Endothelial cell of umbilical vein (primary cell): ENCODE data around the gene COL26A1. TPM values are rescaled to one million over a fixed set of nuclear protein-coding genes. Genes with fewer than 3 reads are reported as not detected.

Experiments used
- BruUV-seq: library from RNA; stranded (reverse); fragments of 400-500 nt; replicated peaks from 2 replicates; lab custom pipeline; 2021; lab: Mats Ljungman, UMichigan
- CTCF ChIA-PET: fragments of 300-600, 350-600 bp; sonication (Branson Sonifier 250); formaldehyde crosslinking; loops from one replicate; lab custom pipeline; 2021; ENCODE audit warnings: antibody characterized with exemption, inconsistent platforms; lab: Charles Lee
- POLR2A ChIA-PET: fragments of 300-600, 350-600 bp; sonication (Branson Sonifier 250); formaldehyde crosslinking; loops from one replicate; lab custom pipeline; 2021; ENCODE audit warnings: antibody characterized with exemption, inconsistent platforms; lab: Charles Lee
- DNase-seq: peaks from one replicate; pipeline ENCODE4 v3.0.0-alpha.2; 2011; ENCODE audit warnings: low read depth, low spot score
- FAIRE-seq: peaks from 2 replicates; lab custom pipeline; 2011; peaks lifted over from hg19 to GRCh38; lab: Jason Lieb, UNC
- H2AFZ ChIP-seq: 2 replicates; pipeline ENCODE4 v1.6.0; 2012; ENCODE audit warnings: low read depth, low read length, control low read depth, inconsistent platforms
- H3K27ac ChIP-seq: 2 replicates; pipeline ENCODE4 v1.5.1; 2011; ENCODE audit warnings: low read depth, mild to moderate bottlenecking, control low read depth, low read length, moderate library complexity; ENCODE audit not compliant: insufficient read depth
- H3K27me3 ChIP-seq, 2 experiments: 2 replicates each; pipeline versions ENCODE4 v1.6.0 to v1.6.1; 2011; ENCODE audit warnings: low read length in 2 of 2, mixed read lengths in 1 of 2; ENCODE audit not compliant: control insufficient read depth in 2 of 2, insufficient read depth in 2 of 2
- H3K36me3 ChIP-seq, 2 experiments: 2 replicates in 1 of 2; 3 replicates in 1 of 2; pipeline ENCODE4 v1.5.1; 2011; ENCODE audit warnings: low read length in 2 of 2, mild to moderate bottlenecking in 1 of 2, moderate library complexity in 1 of 2; ENCODE audit not compliant: control insufficient read depth in 2 of 2, insufficient read depth in 2 of 2; ENCODE audit errors: extremely low read depth in 1 of 2
- H3K4me1 ChIP-seq: 3 replicates; pipeline ENCODE4 v1.5.1; 2011; ENCODE audit warnings: mild to moderate bottlenecking, low read length; ENCODE audit not compliant: control insufficient read depth, insufficient read depth; ENCODE audit errors: extremely low read depth
- H3K4me2 ChIP-seq: 2 replicates; pipeline ENCODE4 v1.6.1; 2011; ENCODE audit warnings: low read length, control low read depth, mixed read lengths; ENCODE audit not compliant: insufficient read depth
- H3K4me3 ChIP-seq, 3 experiments: fragments of 200-600 bp in 1 of 3; sonication (generic), shearing (Covaris generic) in 1 of 3; replicated peaks in 1 of 3; 2 replicates each; pipeline ENCODE4 v1.5.1; 2011 to 2016; ENCODE audit warnings: control low read depth in 3 of 3, low read length in 3 of 3, mild to moderate bottlenecking in 2 of 3, inconsistent platforms in 1 of 3, low read depth in 1 of 3, moderate library complexity in 1 of 3; ENCODE audit not compliant: insufficient read depth in 1 of 3
- H3K79me2 ChIP-seq: 2 replicates; pipeline ENCODE4 v1.6.0; 2012; ENCODE audit warnings: low read length, inconsistent platforms; ENCODE audit not compliant: control insufficient read depth, insufficient read depth
- H3K9ac ChIP-seq: replicated peaks from 2 replicates; pipeline ENCODE3; 2011; ENCODE audit warnings: low read length, control low read depth; ENCODE audit not compliant: insufficient read depth; ENCODE audit errors: extremely low read depth
- H3K9me1 ChIP-seq: replicated peaks from 3 replicates; pipeline ENCODE4 v1.6.0; 2011; ENCODE audit warnings: mild to moderate bottlenecking, low read length; ENCODE audit not compliant: control insufficient read depth, insufficient read depth; ENCODE audit errors: extremely low read depth
- H3K9me3 ChIP-seq: replicated peaks from 2 replicates; pipeline ENCODE4 v1.5.1; 2012; ENCODE audit warnings: low read length, inconsistent platforms; ENCODE audit not compliant: control insufficient read depth, insufficient read depth
- H4K20me1 ChIP-seq: replicated peaks from 2 replicates; pipeline ENCODE3; 2011; ENCODE audit warnings: mild to moderate bottlenecking, low read length; ENCODE audit not compliant: control insufficient read depth, insufficient read depth; ENCODE audit errors: extremely low read depth
- EZH2 ChIP-seq: IDR thresholded peaks from 2 replicates; pipeline ENCODE4 v1.6.1; 2012; ENCODE audit warnings: borderline replicate concordance, low read depth, mild to moderate bottlenecking, moderate library complexity, low read length, inconsistent platforms; ENCODE audit not compliant: severe bottlenecking
- FOS ChIP-seq: IDR thresholded peaks from 2 replicates; pipeline ENCODE4 v1.6.1; 2011; ENCODE audit warnings: mild to moderate bottlenecking, low read length, moderate library complexity, borderline replicate concordance; ENCODE audit not compliant: insufficient read depth
- GATA2 ChIP-seq: IDR thresholded peaks from 2 replicates; pipeline ENCODE4 v1.7.0; 2011; ENCODE audit warnings: low read depth, mild to moderate bottlenecking, moderate library complexity, mixed read lengths, low read length; ENCODE audit not compliant: insufficient read length, insufficient read depth
- JUN ChIP-seq: IDR thresholded peaks from 2 replicates; pipeline ENCODE4 v1.6.1; 2011; ENCODE audit warnings: borderline replicate concordance, low read depth; ENCODE audit not compliant: insufficient read length, insufficient read depth
- MYC ChIP-seq: IDR thresholded peaks from one replicate; pipeline ENCODE4 v1.6.1; 2011; ENCODE audit warnings: mild to moderate bottlenecking, low read depth, low read length
- POLR2A ChIP-seq: IDR thresholded peaks from 2 replicates; pipeline ENCODE4 v1.6.1; 2012; ENCODE audit warnings: low read depth, mild to moderate bottlenecking, control low read depth, low read length
- POLR2AphosphoS5 ChIP-seq: IDR thresholded peaks from 2 replicates; pipeline ENCODE4 v1.6.1; 2012; ENCODE audit warnings: low read depth, mild to moderate bottlenecking, control low read depth, low read length, moderate library complexity; ENCODE audit not compliant: insufficient read depth
- dilution Hi-C: fragments of 300-500 bp; cut with MboI; formaldehyde crosslinking; loops from one replicate; pipeline ENCODE4 v1.15.0; 2019; ENCODE audit warnings: low sequenced_read_pairs; ENCODE audit not compliant: extremely low pct_ligation_motif_present
- intact Hi-C: fragments of 100-400 bp; cut with micrococcal nuclease; formaldehyde crosslinking; loops from one replicate; pipeline ENCODE4 v1.10.0; 2022
- polyA plus RNA-seq, 4 experiments: library from polyadenylated mRNA; depleted of rRNA in 3 of 4; stranded (reverse) in 3 of 4; unstranded in 1 of 4; fragments of >200 nt; gene quantifications; 2 replicates each; pipeline versions ENCODE4 v1.2.1 to v1.2.3, GENCODE V29; 2011 to 2012; ENCODE audit warnings: missing spikeins in 1 of 4
- total RNA-seq: library from RNA; stranded (reverse); gene quantifications from 2 replicates; pipeline ENCODE4 v1.2.3, GENCODE V29; 2021
- TF ChIP-seq, protein P1 (sequence below): IDR thresholded peaks from 2 replicates; pipeline ENCODE4 v1.6.1; 2011; ENCODE audit not compliant: insufficient read depth, insufficient read length
- TF ChIP-seq, protein P2 (sequence below), 2 donors: IDR thresholded peaks; 1 replicate in 1 of 2; 2 replicates in 1 of 2; pipeline ENCODE4 v1.5.1; 2011; ENCODE audit warnings: low read length in 2 of 2, mild to moderate bottlenecking in 2 of 2, moderate library complexity in 2 of 2, control low read depth in 1 of 2, inconsistent platforms in 1 of 2, low read depth in 1 of 2; ENCODE audit not compliant: insufficient read depth in 1 of 2; ENCODE audit errors: extremely low read depth in 1 of 2

COL26A1 gene
- total and polyA plus RNA-seq, 2 donors (not counting 3 experiments of a cell fraction or from before 2014, with no cell fraction given) = not detected

DNA sequence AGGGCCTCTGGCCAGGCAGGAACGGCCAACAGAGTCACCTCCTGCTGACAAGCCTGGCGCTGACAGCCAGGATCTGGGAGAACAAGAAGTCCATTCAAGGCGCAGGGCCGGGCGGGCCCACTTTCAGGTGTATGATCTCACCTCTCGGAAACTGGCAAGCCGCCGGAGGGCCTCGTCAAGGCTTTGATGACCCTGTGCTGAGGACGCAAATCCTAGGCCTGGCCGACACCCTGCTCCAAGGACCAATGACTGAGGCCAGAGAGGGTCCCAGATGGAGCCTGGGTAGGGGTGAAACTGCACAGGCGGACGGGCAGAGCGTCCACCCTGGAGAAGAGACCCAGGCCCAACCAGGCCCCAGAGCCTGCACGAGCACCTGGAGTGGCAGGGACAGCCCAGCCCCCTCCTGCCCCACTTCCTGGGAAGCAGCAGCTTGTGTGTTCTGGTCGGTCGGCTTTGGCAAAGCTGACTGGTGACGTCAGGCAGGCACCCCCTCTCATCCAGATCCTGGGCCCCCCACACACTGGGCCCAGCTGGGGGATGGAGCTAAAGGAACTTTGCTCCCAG lies 235.8 kb downstream of the COL26A1 start:
- Histone ChIP-seq H3K9ac (no peak overlapping the region), H3K27ac (no peak overlapping the region), H3K4me1 (no peaks in the 10 kb centered on the region), H3K9me3 (no peaks in the 10 kb centered on the region), H3K79me2 (no peaks in the 10 kb centered on the region), H2AFZ (no peak overlapping the region), H3K4me3 (no peak overlapping the region), H3K36me3 (no peaks in the 10 kb centered on the region), H3K27me3 (peaks cover 0 to 5% of the 10 kb centered on the region in 2 experiments), H3K9me1 (no peaks in the 10 kb centered on the region), H3K4me2 (no peak overlapping the region), H4K20me1 (no peaks in the 10 kb centered on the region)
- dilution Hi-C loops = no loop called here
- intact Hi-C loops = no loop called here
- no peak for DNase-seq
- FAIRE-seq = no peak
- no peak for TF ChIP-seq JUN
- no peak for TF ChIP-seq POLR2AphosphoS5
- no peak for TF ChIP-seq POLR2A
- TF ChIP-seq FOS = no peak
- TF ChIP-seq, protein P1, sequence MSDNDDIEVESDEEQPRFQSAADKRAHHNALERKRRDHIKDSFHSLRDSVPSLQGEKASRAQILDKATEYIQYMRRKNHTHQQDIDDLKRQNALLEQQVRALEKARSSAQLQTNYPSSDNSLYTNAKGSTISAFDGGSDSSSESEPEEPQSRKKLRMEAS = no peak
- TF ChIP-seq, protein P2, sequence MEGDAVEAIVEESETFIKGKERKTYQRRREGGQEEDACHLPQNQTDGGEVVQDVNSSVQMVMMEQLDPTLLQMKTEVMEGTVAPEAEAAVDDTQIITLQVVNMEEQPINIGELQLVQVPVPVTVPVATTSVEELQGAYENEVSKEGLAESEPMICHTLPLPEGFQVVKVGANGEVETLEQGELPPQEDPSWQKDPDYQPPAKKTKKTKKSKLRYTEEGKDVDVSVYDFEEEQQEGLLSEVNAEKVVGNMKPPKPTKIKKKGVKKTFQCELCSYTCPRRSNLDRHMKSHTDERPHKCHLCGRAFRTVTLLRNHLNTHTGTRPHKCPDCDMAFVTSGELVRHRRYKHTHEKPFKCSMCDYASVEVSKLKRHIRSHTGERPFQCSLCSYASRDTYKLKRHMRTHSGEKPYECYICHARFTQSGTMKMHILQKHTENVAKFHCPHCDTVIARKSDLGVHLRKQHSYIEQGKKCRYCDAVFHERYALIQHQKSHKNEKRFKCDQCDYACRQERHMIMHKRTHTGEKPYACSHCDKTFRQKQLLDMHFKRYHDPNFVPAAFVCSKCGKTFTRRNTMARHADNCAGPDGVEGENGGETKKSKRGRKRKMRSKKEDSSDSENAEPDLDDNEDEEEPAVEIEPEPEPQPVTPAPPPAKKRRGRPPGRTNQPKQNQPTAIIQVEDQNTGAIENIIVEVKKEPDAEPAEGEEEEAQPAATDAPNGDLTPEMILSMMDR (IDR thresholded peaks at IDR 0.05; ENCODE audit: extremely low read depth in 1 of 2, insufficient read depth in 1 of 2, low read depth in 1 of 2, low read length in 2 of 2) = no peak
- no peak for TF ChIP-seq EZH2
- TF ChIP-seq MYC = no peak
- TF ChIP-seq GATA2 = no peak
- CTCF ChIA-PET = interaction anchor here (0.5 to 0.7 kb wide), 2 partner anchors 20 to 672 kb away, joined by 3 to 4 read pairs; no protein-coding TSS in a partner anchor
- BruUV-seq = no TSS peak
- POLR2A ChIA-PET = no interaction called here
